Islet precursor cell (in vitro differentiated cells): Measurements from ENCODE around the gene RNF13.
"Not testable (repeated sequence)": the region's sequence is repeated elsewhere in the genome, so short reads cannot be mapped to it uniquely, and the experiment has no call there.

Source experiments
- DNase-seq: peaks from one replicate; pipeline ENCODE4 v3.0.0-alpha.2; 2018

RNF13 gene

DNA sequence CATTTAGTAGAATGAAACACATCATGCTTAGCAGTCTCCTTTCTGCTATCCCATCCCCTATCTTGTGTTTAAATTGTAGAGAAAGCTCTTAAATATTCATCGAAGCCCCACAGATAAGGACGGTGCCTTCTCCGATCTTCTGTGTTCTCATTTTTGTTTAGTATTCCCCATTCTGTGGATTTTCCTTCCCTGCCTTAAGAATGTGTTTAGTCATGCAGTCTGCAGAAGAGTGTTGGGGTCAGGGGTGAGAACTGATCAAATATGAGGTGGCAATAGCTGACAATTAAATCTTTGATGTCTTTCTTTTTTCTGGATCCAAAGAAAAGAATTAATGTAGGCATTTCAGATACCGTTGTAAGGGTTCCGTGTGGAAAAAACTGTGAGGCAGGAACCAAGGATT lies 11.4 kb upstream of the RNF13 start:
- DNase-seq, result no peak

DNA sequence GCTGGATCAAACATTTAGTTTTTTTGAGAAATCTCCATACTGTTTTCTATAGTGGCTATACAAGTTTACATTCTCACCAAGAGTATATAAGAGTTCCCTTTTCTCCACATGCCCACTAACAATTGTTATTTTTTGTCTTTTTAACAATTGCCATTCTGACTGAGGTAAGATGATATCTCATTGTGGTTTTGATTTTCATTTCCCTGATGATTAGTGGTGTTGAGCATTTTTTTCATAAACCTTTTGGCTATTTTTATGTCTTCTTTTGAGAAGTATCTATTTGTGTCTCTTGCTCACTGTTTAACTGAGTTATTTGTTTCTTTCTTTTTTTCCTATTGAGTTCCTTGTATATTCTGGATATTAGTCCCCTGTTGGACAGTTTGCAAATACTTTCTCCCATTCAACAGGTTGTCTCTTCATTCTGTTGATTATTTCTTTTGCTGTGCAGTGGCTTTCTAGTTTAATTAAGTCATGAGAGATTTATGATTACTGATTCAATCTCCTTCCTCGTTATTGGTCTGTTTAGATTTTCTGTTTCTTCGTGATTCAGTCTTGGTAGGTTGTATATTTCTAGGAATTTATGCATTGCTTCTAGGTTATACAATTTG lies 6.7 kb upstream of the RNF13 start:
- no peak for DNase-seq

DNA sequence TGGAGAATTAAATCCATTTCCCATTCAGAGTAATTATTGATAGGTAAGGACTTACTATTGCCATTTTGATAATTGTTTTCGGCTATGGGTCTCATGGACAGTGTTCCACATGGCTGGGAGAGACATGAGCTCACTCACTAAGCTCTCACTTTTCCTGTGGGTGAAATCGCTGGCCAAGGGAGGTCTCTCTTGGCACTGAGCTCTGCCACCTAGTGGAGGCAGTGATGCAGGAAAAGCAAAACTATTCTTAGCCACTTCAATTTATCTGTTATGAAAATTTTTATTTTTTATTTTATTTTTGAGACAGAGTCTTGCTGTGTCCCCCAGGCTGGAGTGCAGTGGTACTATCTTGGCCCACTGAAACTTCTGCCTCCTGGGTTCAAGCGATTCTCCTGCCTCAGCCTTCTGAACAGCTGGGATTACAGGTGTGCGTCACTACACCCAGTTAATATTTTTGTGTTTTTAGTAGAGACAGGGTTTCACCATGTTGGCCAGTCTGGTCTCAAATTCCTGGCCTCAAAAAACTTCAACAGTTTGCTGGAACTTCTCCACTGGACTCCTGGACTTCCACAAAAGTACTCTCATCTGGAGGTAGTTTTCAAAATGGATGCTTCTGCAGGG lies 4.7 kb upstream of the RNF13 start:
- DNase-seq, result peak; percentile 77

GRCh38 chr3:149809699-149810098 lies 3.3 kb upstream of the RNF13 start:
- DNase-seq, result no peak

DNA sequence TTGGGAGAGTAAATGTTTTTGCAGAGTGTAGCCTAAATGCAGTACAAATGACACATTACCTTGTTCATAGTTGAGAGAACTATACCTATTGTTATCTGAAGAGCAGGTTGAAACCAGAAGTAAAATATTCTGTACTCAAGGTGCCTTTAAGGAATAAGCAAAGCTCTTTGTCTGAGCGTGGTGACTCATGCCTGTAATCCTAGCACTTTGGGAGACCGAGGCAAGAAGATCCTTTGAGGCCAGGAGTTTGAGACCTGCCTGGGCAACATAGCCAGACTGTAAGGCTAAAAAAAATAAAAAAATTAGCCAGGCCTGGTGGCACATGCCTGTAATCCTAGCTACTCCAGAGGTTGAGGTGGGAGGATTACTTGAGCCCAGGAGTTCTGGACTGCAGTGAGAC lies 2.2 kb upstream of the RNF13 start:
- no peak for DNase-seq

- DNase-seq, result no peak
Observed at GRCh38 chr3:149812165-149812605, 830 bp upstream of the RNF13 start.

- peak; percentile 85 for DNase-seq
Observed at GRCh38 chr3:149813367-149814281, 609 bp downstream of the RNF13 start.

DNA sequence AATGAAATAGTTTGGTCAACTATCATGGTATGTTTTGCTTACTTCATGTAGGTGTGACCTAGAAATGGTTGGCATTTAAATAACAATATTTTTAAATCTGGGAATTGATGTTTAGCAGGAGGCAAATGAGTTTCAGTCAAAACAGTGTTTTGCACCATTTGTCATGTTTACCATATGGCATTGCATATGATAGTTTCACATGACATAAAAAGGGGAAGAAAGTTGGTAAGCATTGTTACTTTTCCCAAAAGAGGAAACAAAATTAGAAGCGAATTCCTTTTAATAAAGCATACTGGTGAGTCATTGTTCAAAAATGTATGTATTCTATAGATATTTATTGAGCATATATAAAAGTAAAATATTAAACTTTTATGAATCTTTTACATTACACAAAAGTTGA lies 2.3 kb downstream of the RNF13 start:
- DNase-seq, result no peak

GRCh38 chr3:149815728-149816127 lies 2.7 kb downstream of the RNF13 start:
- DNase-seq, result no peak

GRCh38 chr3:149816311-149816710 lies 3.3 kb downstream of the RNF13 start:
- no peak for DNase-seq

- no peak for DNase-seq
Observed at GRCh38 chr3:149816986-149817385, 4.0 kb downstream of the RNF13 start.

- DNase-seq, result no peak
Observed at GRCh38 chr3:149819432-149819831, 6.4 kb downstream of the RNF13 start.

GRCh38 chr3:149820183-149820582 lies 7.2 kb downstream of the RNF13 start:
- DNase-seq, result peak; percentile 60

DNA sequence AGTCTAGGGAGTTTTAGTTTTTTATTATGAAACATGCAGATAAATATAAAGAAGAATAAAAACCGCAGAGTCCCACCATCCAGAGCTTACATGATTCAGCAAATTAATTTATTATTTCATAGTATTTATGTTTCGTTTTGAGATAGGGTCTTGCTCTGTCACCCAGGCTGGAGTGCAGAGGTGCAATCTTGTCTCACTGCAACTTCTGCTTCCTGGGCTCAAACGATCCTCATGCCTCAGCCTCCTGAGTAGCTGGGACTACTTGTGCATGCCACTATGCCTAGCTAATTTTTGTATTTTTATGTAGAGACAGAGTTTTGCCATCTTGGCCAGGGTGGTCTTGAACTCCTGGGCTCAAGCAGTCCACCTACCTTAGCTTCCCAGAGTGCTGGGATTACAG lies 13.6 kb downstream of the RNF13 start:
- DNase-seq, result no peak

GRCh38 chr3:149828390-149828789 lies 15.4 kb downstream of the RNF13 start:
- DNase-seq, result no peak

GRCh38 chr3:149829631-149830030 lies 16.6 kb downstream of the RNF13 start:
- DNase-seq, result not testable (repeated sequence)

DNA sequence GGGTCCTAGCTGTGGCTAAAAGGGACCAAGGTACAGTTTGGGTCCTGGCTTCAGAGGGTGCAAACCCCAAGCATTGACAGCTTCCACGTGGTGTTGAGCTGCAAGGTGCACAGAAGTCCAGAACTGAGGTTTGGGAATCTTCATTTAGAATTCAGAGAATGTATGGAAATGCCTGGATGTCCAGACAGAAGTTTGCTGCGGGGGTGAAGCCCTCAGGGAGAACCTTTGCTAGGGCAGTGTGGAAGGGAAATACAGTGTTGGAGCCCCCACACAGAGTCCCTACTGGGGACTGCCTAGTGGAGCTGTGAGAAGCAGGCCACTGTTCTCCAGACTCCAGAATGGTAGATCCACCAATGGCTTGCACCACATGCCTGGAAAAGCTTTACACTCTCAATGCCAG lies 17.9 kb downstream of the RNF13 start:
- no peak for DNase-seq

DNA sequence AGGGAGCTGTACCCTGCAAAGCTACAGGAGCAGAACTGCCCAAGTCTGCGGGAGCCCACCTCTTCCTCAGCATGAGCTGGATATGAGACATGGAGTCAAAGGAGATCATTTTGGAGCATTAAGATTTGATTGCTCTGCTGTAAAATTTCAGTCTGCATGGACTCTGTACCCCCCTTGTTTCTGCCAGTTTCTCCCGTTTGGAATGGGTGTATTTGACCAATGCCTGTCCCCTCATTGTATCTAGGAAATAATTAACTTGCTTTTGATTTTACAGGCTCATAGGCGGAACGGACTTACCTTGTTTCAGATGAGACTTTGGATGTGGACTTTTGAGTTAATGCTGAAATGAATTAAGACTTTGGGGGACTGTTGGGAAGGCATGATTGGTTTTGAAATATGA lies 18.3 kb downstream of the RNF13 start:
- no peak for DNase-seq

GRCh38 chr3:149832086-149832485 lies 19.1 kb downstream of the RNF13 start:
- DNase-seq, result no peak

DNA sequence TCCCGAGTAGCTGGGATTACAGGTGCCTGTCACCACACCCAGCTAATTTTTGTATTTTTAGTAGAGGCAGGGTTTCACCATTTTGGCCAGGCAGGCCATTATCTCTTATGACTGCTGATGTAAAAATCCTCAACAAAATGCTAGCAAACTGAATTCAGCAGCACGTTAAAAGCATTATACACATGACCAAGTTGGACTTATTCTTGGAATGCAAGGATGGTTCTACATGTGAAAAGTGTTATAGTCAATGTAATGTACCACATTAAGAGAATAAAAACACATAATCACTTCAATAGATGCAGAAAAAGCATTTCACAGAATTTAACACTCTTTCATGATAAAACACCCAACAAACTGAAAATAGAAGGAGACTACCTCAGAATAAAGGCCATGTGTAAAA lies 20.2 kb downstream of the RNF13 start:
- DNase-seq, result no peak

- DNase-seq, result not testable (repeated sequence)
Observed at GRCh38 chr3:149838491-149838890, 25.5 kb downstream of the RNF13 start.

DNA sequence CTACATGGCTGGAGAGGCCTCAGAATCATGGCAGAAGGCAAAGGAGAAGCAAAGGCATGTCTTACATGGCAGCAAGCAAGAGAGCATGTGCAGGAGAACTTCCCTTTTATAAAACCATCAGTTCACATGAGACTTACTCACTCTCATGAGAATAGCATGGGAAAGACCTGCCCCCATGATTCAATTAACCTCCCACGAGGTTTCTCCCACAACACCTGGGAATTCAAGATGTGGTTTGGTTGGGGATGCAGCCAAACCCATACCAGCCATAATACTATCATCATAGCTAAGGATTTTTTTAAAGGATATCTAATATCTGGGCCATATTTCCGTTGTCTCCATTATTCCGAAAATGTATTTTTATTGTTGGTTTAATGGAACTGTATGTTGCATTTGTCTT lies 26.5 kb downstream of the RNF13 start:
- not testable (repeated sequence) for DNase-seq

DNA sequence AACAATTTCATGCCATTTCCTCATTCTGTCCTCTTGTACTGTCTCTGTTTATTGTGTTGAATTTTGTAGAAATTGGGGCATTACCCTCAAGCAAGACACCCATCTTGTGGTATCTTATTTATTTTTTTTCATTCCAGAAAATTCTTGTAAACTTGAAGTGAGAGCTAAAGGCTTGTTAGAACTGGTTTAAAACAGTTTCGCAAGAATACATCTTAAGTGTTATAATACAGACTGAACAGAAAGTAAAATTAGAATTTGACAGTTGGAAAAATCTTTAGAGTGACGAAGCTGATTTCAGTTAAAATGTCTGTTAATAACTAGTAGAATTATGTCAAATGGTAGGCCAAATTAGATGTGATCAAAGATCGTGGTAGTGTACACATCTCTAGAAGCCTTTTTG lies 26.9 kb downstream of the RNF13 start:
- no peak for DNase-seq

DNA sequence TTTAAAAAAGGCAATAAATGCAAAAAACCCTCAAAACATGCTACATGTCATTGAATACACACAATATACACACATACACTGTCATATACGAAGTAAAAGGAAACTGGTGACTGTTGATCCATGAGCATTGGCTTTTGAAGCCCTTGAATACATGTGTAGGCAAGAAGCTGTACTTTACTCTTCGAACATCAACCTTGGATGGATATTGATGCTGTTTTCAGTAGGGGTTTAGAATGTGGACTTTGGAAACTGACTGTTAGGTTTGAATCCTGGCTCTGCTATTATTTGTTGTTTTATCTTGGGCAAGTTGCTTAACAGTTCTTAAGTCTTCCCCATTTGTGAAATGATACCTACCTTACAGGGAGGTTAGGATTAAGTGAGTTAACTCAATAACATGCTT lies 30.5 kb downstream of the RNF13 start:
- no peak for DNase-seq
